DND-41 (cell line): ENCODE results near the gene TBC1D9.

ENCODE experiments used
- ATAC-seq: fragments of 200-7000 bp; cut with Tn5 transposase; 3 replicates; pipeline ENCODE4 v1.9.1; 2021; ENCODE audit warnings: low read depth; ENCODE audit not compliant: insufficient read depth
- DNase-seq: peaks from one replicate; pipeline ENCODE4 v3.0.0-alpha.2; 2020
- H2AFZ ChIP-seq: 2 replicates; pipeline ENCODE4 v1.6.0; 2012; ENCODE audit warnings: low read depth, low read length
- H3K27ac ChIP-seq: 2 replicates; pipeline ENCODE4 v1.5.1; 2012; ENCODE audit warnings: low read length, inconsistent platforms
- H3K27me3 ChIP-seq: fragments of 200-600 bp; sonication (generic); 2 replicates; pipeline ENCODE4 v1.6.0; 2012; ENCODE audit warnings: low read length, mild to moderate bottlenecking, inconsistent platforms; ENCODE audit not compliant: insufficient read depth, poor library complexity
- H3K36me3 ChIP-seq: 2 replicates; pipeline ENCODE4 v1.5.1; 2012; ENCODE audit warnings: low read length, inconsistent platforms; ENCODE audit not compliant: insufficient read depth
- H3K4me1 ChIP-seq: 2 replicates; pipeline ENCODE4 v1.5.1; 2012; ENCODE audit warnings: mild to moderate bottlenecking, low read length; ENCODE audit not compliant: insufficient read depth
- H3K4me2 ChIP-seq: 2 replicates; pipeline ENCODE4 v1.6.0; 2012; ENCODE audit warnings: mild to moderate bottlenecking, moderate library complexity, low read length, inconsistent platforms; ENCODE audit not compliant: insufficient read depth
- H3K4me3 ChIP-seq, 2 experiments: fragments of 200-600 bp in 1 of 2; shearing (Covaris generic) in 1 of 2; 2 replicates each; pipeline ENCODE4 v1.5.1; 2012 to 2016; ENCODE audit warnings: inconsistent platforms in 2 of 2, low read length in 2 of 2, mild to moderate bottlenecking in 2 of 2, low read depth in 1 of 2, moderate library complexity in 1 of 2
- H3K79me2 ChIP-seq: 2 replicates; pipeline ENCODE4 v1.6.0; 2012; ENCODE audit warnings: low read length, inconsistent platforms; ENCODE audit not compliant: insufficient read depth
- H3K9ac ChIP-seq: 2 replicates; pipeline ENCODE4 v1.6.0; 2012; ENCODE audit warnings: low read depth, mild to moderate bottlenecking, inconsistent platforms, low read length, moderate library complexity
- H3K9me3 ChIP-seq: 2 replicates; pipeline ENCODE4 v1.5.1; 2012; ENCODE audit warnings: low read length, moderate library complexity, mild to moderate bottlenecking, inconsistent platforms; ENCODE audit not compliant: insufficient read depth, severe bottlenecking
- H4K20me1 ChIP-seq: 2 replicates; pipeline ENCODE4 v1.6.0; 2012; ENCODE audit warnings: low read length; ENCODE audit not compliant: insufficient read depth
- CTCF ChIP-seq: IDR thresholded peaks from 2 replicates; pipeline ENCODE4 v1.5.1; 2012; ENCODE audit warnings: borderline replicate concordance, low read length, moderate library complexity, mild to moderate bottlenecking; ENCODE audit not compliant: poor library complexity, severe bottlenecking; ENCODE audit errors: extremely low read depth
- EZH2 ChIP-seq: IDR thresholded peaks from 3 replicates; pipeline ENCODE4 v1.6.1; 2012; ENCODE audit warnings: borderline replicate concordance, low read depth, mild to moderate bottlenecking, moderate library complexity, low read length, inconsistent platforms; ENCODE audit not compliant: severe bottlenecking

TBC1D9 gene

GRCh38 chr4:140641789-140642439 lies 114.3 kb downstream of the TBC1D9 start:
- no peak overlapping the region for H3K9ac ChIP-seq
- H3K9me3 ChIP-seq, result no peaks in the 10 kb centered on the region
- no peak overlapping the region for H3K27ac ChIP-seq
- H3K36me3 ChIP-seq, result no peaks in the 10 kb centered on the region
- no peaks in the 10 kb centered on the region for H4K20me1 ChIP-seq
- DNase-seq (no peak), ATAC-seq (no peak)
- H3K27me3 ChIP-seq, result peaks cover 10% of the 10 kb centered on the region
- H3K79me2 ChIP-seq, result no peaks in the 10 kb centered on the region
- no peak overlapping the region for H3K4me3 ChIP-seq
- no peak for TF ChIP-seq CTCF
- no peak for TF ChIP-seq EZH2
- H3K4me1 ChIP-seq, result no peaks in the 10 kb centered on the region
- H2AFZ ChIP-seq, result no peak overlapping the region
- no peak overlapping the region for H3K4me2 ChIP-seq

GRCh38 chr4:140641105-140641555 lies 115.1 kb downstream of the TBC1D9 start:
- Histone ChIP-seq H3K27me3 (peaks cover 5% of the 10 kb centered on the region), H3K9me3 (no peaks in the 10 kb centered on the region), H3K36me3 (no peaks in the 10 kb centered on the region), H3K4me1 (no peaks in the 10 kb centered on the region), H2AFZ (no peak overlapping the region), H3K4me3 (no peak overlapping the region), H3K4me2 (no peak overlapping the region), H4K20me1 (no peaks in the 10 kb centered on the region), H3K79me2 (no peaks in the 10 kb centered on the region), H3K9ac (no peak overlapping the region), H3K27ac (no peak overlapping the region)
- DNase-seq (no peak), ATAC-seq (no peak)
- TF ChIP-seq CTCF (no peak), EZH2 (no peak)

- Histone ChIP-seq H3K36me3 (no peaks in the 10 kb centered on the region), H3K27ac (no peak overlapping the region), H2AFZ (no peak overlapping the region), H3K4me2 (no peak overlapping the region), H3K27me3 (peaks cover 6% of the 10 kb centered on the region), H3K4me3 (no peak overlapping the region), H4K20me1 (no peaks in the 10 kb centered on the region), H3K9ac (no peak overlapping the region), H3K9me3 (no peaks in the 10 kb centered on the region), H3K79me2 (no peaks in the 10 kb centered on the region), H3K4me1 (no peaks in the 10 kb centered on the region)
- no peak for TF ChIP-seq EZH2
- ATAC-seq, result no peak
- no peak for DNase-seq
Observed at GRCh38 chr4:140640150-140640748, 115.9 kb downstream of the TBC1D9 start.

GRCh38 chr4:140639066-140639465 lies 117.1 kb downstream of the TBC1D9 start:
- no peaks in the 10 kb centered on the region for H3K9me3 ChIP-seq
- no peak overlapping the region for H2AFZ ChIP-seq
- no peaks in the 10 kb centered on the region for H4K20me1 ChIP-seq
- no peak for TF ChIP-seq EZH2
- no peak for TF ChIP-seq CTCF
- no peak for DNase-seq
- H3K79me2 ChIP-seq, result no peaks in the 10 kb centered on the region
- no peak overlapping the region for H3K4me3 ChIP-seq
- H3K9ac ChIP-seq, result no peak overlapping the region
- no peaks in the 10 kb centered on the region for H3K36me3 ChIP-seq
- H3K27ac ChIP-seq, result no peak overlapping the region
- H3K27me3 ChIP-seq, result peaks cover 6% of the 10 kb centered on the region
- H3K4me2 ChIP-seq, result no peak overlapping the region
- ATAC-seq, result no peak
- no peaks in the 10 kb centered on the region for H3K4me1 ChIP-seq
